K562 (cell line): ENCODE results near the gene ATP2A3. TPM values are rescaled to one million over a fixed set of nuclear protein-coding genes. Genes with fewer than 3 reads are reported as not detected.

ENCODE experiments used
- ATAC-seq: fragments of 200-7000 bp; cut with Tn5 transposase; 3 replicates; pipeline ENCODE4 v1.9.1; 2020; ENCODE audit warnings: moderate library complexity
- BruUV-seq: library from RNA; stranded (reverse); fragments of 400-500 nt; replicated peaks from 2 replicates; lab custom pipeline; 2021; lab: Mats Ljungman, UMichigan
- CTCF ChIA-PET: fragments of 300-600 bp; formaldehyde crosslinking; extraction: SDS; loops from one replicate; lab custom pipeline; 2021; ENCODE audit warnings: low intra/inter-chr PET ratio; lab: Yijun Ruan, JAX
- POLR2A ChIA-PET: fragments of 300-600, 350-650 bp; sonication (Branson Sonifier 250); formaldehyde crosslinking; extraction: SDS; loops from one replicate; lab custom pipeline; 2021; ENCODE audit warnings: antibody characterized with exemption, inconsistent platforms; lab: Yijun Ruan, JAX
- DNase-seq, 4 experiments: peaks; one replicate each; pipeline versions ENCODE4 v3.0.0 to v3.0.0-alpha.2; 2011 to 2018; ENCODE audit warnings: low spot score in 3 of 4, mixed read lengths in 3 of 4; ENCODE audit errors: extremely low read depth in 1 of 4
- FAIRE-seq: peaks from 2 replicates; lab custom pipeline; 2011; peaks lifted over from hg19 to GRCh38; lab: Jason Lieb, UNC
- H2AFZ ChIP-seq: 2 replicates; pipeline ENCODE4 v1.6.0; 2011; ENCODE audit warnings: low read depth, low read length, control low read depth, inconsistent platforms
- H3K27ac ChIP-seq: fragments of 200-600 bp; 3 replicates; pipeline ENCODE4 v1.8.0; 2011; ENCODE audit warnings: low read depth, mild to moderate bottlenecking, control low read depth, inconsistent platforms, low read length, moderate library complexity, mixed read lengths; ENCODE audit errors: extremely low read depth
- H3K27me3 ChIP-seq, 2 experiments: fragments of 300-600 bp in 1 of 2; 2 replicates in 1 of 2; 3 replicates in 1 of 2; pipeline versions ENCODE4 v1.6.0 to v1.8.0; 2011; ENCODE audit warnings: inconsistent platforms in 2 of 2, low read length in 2 of 2, mild to moderate bottlenecking in 1 of 2, mixed read lengths in 1 of 2, moderate library complexity in 1 of 2; ENCODE audit not compliant: control insufficient read depth in 2 of 2, insufficient read depth in 2 of 2
- H3K36me3 ChIP-seq: fragments of 300-600 bp; 3 replicates; pipeline ENCODE4 v1.8.0; 2011; ENCODE audit warnings: mild to moderate bottlenecking, low read length, inconsistent platforms; ENCODE audit not compliant: control insufficient read depth, insufficient read depth
- H3K4me1 ChIP-seq, 2 experiments: fragments of 200-600 bp in 1 of 2; replicated peaks in 1 of 2; 2 replicates in 1 of 2; 3 replicates in 1 of 2; pipeline versions ENCODE4 v1.5.1 to v1.8.0; 2011; ENCODE audit warnings: inconsistent platforms in 2 of 2, low read length in 2 of 2, mild to moderate bottlenecking in 1 of 2, mixed read lengths in 1 of 2, moderate library complexity in 1 of 2; ENCODE audit not compliant: control insufficient read depth in 2 of 2, insufficient read depth in 2 of 2
- H3K4me2 ChIP-seq: 2 replicates; pipeline ENCODE4 v1.6.1; 2011; ENCODE audit warnings: low read length, control low read depth, inconsistent platforms, mixed read lengths; ENCODE audit not compliant: insufficient read depth
- H3K4me3 ChIP-seq: fragments of 200-600 bp; sonication (generic), shearing (Covaris generic); 2 replicates; pipeline ENCODE4 v1.5.1; 2016; ENCODE audit warnings: control low read depth, inconsistent platforms
- H3K79me2 ChIP-seq: fragments of 200-600 bp; 3 replicates; pipeline ENCODE4 v1.8.0; 2011; ENCODE audit warnings: low read length, inconsistent platforms; ENCODE audit not compliant: control insufficient read depth, insufficient read depth
- H3K9ac ChIP-seq, 2 experiments: 2 replicates each; pipeline versions ENCODE4 v1.6.0 to v1.6.1; 2011; ENCODE audit warnings: low read depth in 2 of 2, low read length in 2 of 2, control low read depth in 1 of 2, inconsistent platforms in 1 of 2, mild to moderate bottlenecking in 1 of 2, mixed read lengths in 1 of 2; ENCODE audit not compliant: insufficient read depth in 1 of 2
- H3K9me1 ChIP-seq: one replicate; pipeline ENCODE4 v1.6.0; 2011; ENCODE audit warnings: inconsistent platforms, mild to moderate bottlenecking, low read length, moderate library complexity; ENCODE audit not compliant: control insufficient read depth, insufficient read depth
- H3K9me3 ChIP-seq: replicated peaks from 2 replicates; pipeline ENCODE4 v1.5.1; 2011; ENCODE audit warnings: low read depth, low read length, inconsistent platforms; ENCODE audit not compliant: control insufficient read depth, insufficient read depth
- H4K20me1 ChIP-seq: replicated peaks from 2 replicates; pipeline ENCODE4 v1.6.1; 2011; ENCODE audit warnings: low read length, inconsistent platforms, mixed read lengths; ENCODE audit not compliant: control insufficient read depth, insufficient read depth
- BACH1 ChIP-seq: fragments of 200-800 bp; sonication (Bioruptor generic); IDR thresholded peaks from 2 replicates; pipeline ENCODE4 v1.6.1; 2016; ENCODE audit warnings: missing genetic modification characterization, missing compliant biosample characterization
- E2F4 ChIP-seq: sonication (generic); formaldehyde crosslinking; IDR thresholded peaks from 2 replicates; pipeline ENCODE4 v1.8.0; 2022; ENCODE audit warnings: mild to moderate bottlenecking, low read depth, missing genetic modification reagents
- FOXP1 ChIP-seq: sonication (generic); formaldehyde crosslinking; IDR thresholded peaks from 2 replicates; pipeline ENCODE4 v1.8.0; 2022; ENCODE audit warnings: mild to moderate bottlenecking, missing genetic modification reagents
- FUS ChIP-seq: fragments of 200-400 bp; formaldehyde crosslinking; optimal IDR thresholded peaks from 2 replicates; pipeline ENCODE3; 2017; ENCODE audit warnings: low read depth, low read length
- KLF13 ChIP-seq: fragments of 450-650 bp; IDR thresholded peaks from 2 replicates; pipeline ENCODE4 v1.6.1; 2016; ENCODE audit warnings: missing genetic modification characterization, low read depth, mild to moderate bottlenecking, missing compliant biosample characterization, moderate library complexity, borderline replicate concordance
- MIER1 ChIP-seq: fragments of 450-650 bp; IDR thresholded peaks from 2 replicates; pipeline ENCODE4 v1.6.1; 2016; ENCODE audit warnings: antibody characterized with exemption, mild to moderate bottlenecking, low read depth
- MLLT1 ChIP-seq, 2 experiments: fragments of 450-650 bp; IDR thresholded peaks; 2 replicates each; pipeline ENCODE4 v1.6.1; 2016
- MXI1 ChIP-seq: IDR thresholded peaks from 2 replicates; pipeline ENCODE4 v1.6.1; 2011; ENCODE audit warnings: low read depth, mild to moderate bottlenecking, improper control_type of control experiment, low read length
- NFATC3 ChIP-seq: fragments of 450-650 bp; IDR thresholded peaks from 2 replicates; pipeline ENCODE4 v1.6.1; 2017; ENCODE audit warnings: mild to moderate bottlenecking
- PREB ChIP-seq: sonication (generic); formaldehyde crosslinking; IDR thresholded peaks from 2 replicates; pipeline ENCODE4 v1.8.1; 2023; ENCODE audit warnings: mild to moderate bottlenecking, missing genetic modification reagents
- ZFP36 ChIP-seq: fragments of 150-350 bp; IDR thresholded peaks from 2 replicates; pipeline ENCODE4 v1.6.1; 2018; ENCODE audit warnings: low read length, low read depth; ENCODE audit not compliant: partially characterized antibody
- ZNF175 ChIP-seq: fragments of 200-800 bp; sonication (Bioruptor generic); IDR thresholded peaks from 2 replicates; pipeline ENCODE4 v1.6.1; 2016; ENCODE audit warnings: low read depth, mild to moderate bottlenecking, missing genetic modification characterization, missing compliant biosample characterization
- ZNF3 ChIP-seq: fragments of 250-450 bp; sonication (Bioruptor Pico); IDR thresholded peaks from 2 replicates; pipeline ENCODE4 v1.5.0; 2021; ENCODE audit warnings: mild to moderate bottlenecking, moderate library complexity
- ZNF77 ChIP-seq: fragments of 250-450 bp; sonication (Bioruptor Pico); IDR thresholded peaks from 2 replicates; pipeline ENCODE4 v1.5.0; 2020
- WGBS: fragments of 100-300 bp; shearing (Covaris generic); methylation state at CpG from one replicate; pipeline ENCODE4 v1.1.6; 2016; ENCODE audit warnings: low coverage, mixed read lengths; ENCODE audit not compliant: insufficient coverage; ENCODE audit errors: missing lambda C conversion rate; 5-methylcytosine and 5-hydroxymethylcytosine counted together
- in situ Hi-C: fragments of 300-500 bp; cut with MboI; formaldehyde crosslinking; loops from 4 replicates; pipeline ENCODE4 v1.15.0; 2018; ENCODE audit warnings: inconsistent platforms, mixed read lengths
- intact Hi-C: fragments of 100-400 bp; cut with micrococcal nuclease; formaldehyde crosslinking; loops from 2 replicates; pipeline ENCODE4 v1.14.2; 2022
- polyA plus RNA-seq, 8 experiments: library from polyadenylated mRNA; depleted of rRNA in 4 of 8; stranded (reverse) in 5 of 8; unstranded in 3 of 8; fragments of >200 nt; fragmentation: Nextera tagmentation in 2 of 8; fragmentation: Illumina TruSeq in 1 of 8; extraction: Ambion mirVana in 2 of 8; extraction: Trizol in 1 of 8; gene quantifications; 2 replicates each; pipeline versions ENCODE4 v1.2.1 to v1.2.3, GENCODE V29; 2011 to 2014; ENCODE audit warnings: inconsistent platforms in 1 of 8, missing spikeins in 1 of 8
- total RNA-seq, 7 experiments: library from RNA; depleted of rRNA in 6 of 7; stranded (reverse); fragments of >200 nt in 6 of 7; fragmentation: Illumina TruSeq in 2 of 7; extraction: Trizol in 2 of 7; gene quantifications; 2 replicates each; pipeline versions ENCODE4 v1.2.1 to v1.2.3, GENCODE V29; 2011 to 2021; ENCODE audit warnings: low replicate concordance in 1 of 7

Gene ATP2A3
- total and polyA plus RNA-seq, 9 of the 15 experiments (the other 6 are each of a cell fraction or from before 2014, with no cell fraction given), result 0.65 to 103 (median 31.3) TPM

GRCh38 chr17:3885970-3886369, 78.3 kb downstream of the ATP2A3 start (continued):
- TF ChIP-seq KLF13 (tag) (no peak), PREB (CRISPR knock-in tag) (no peak), ZNF3 (CRISPR knock-in tag) (no peak), MXI1 (no peak), NFATC3 (no peak), ZFP36 (peak; percentile 95), MIER1 (no peak), ZNF175 (CRISPR knock-in tag) (no peak), MLLT1 (IDR thresholded peaks at IDR 0.05) (no peak), ZNF77 (CRISPR knock-in tag) (no peak)

GRCh38 chr17:3885271-3885670, 79.0 kb downstream of the ATP2A3 start:
- peaks cover 21% of the 10 kb centered on the region for H3K79me2 ChIP-seq
- CTCF ChIA-PET, result no interaction called here
- no peak for ATAC-seq
- POLR2A ChIA-PET, result no interaction called here
- no peak overlapping the region for H3K4me3 ChIP-seq
- no peaks in the 10 kb centered on the region for H4K20me1 ChIP-seq
- WGBS, result 67% methylated on average over 6 of the region's 14 CpGs
- DNase-seq, result no peak
- intact Hi-C loops (no loop called here), in situ Hi-C loops (no loop called here)
- H3K9ac ChIP-seq, result no peak overlapping the region
- H3K27me3 ChIP-seq, result no peaks in the 10 kb centered on the region
- no peaks in the 10 kb centered on the region for H3K9me3 ChIP-seq
- peaks cover 40% of the 10 kb centered on the region; the same call in 1 of the 3 replicates for H3K36me3 ChIP-seq
- BruUV-seq, result no TSS peak
- H3K27ac ChIP-seq, result no peak overlapping the region
- no peaks in the 10 kb centered on the region for H3K9me1 ChIP-seq
- no peak overlapping the region for H3K4me2 ChIP-seq
- FAIRE-seq, result no peak
- peaks cover 17 to 36% of the 10 kb centered on the region in 2 experiments for H3K4me1 ChIP-seq
- no peak overlapping the region for H2AFZ ChIP-seq
- TF ChIP-seq E2F4, result no peak
- no peak for TF ChIP-seq BACH1 (tag)
- TF ChIP-seq FOXP1 (CRISPR knock-in tag), result no peak
- TF ChIP-seq FUS, result no peak
